GM19324 (cell line): ENCODE measurements around the gene KRTAP22-2.

Source experiments
- ATAC-seq: cut with Tn5 transposase; IDR thresholded peaks from one replicate; pipeline ENCODE4 v1.9.1; 2021; ENCODE audit warnings: mild to moderate bottlenecking, moderate library complexity; ENCODE audit not compliant: unreplicated experiment, low FRiP score

The KRTAP22-2 gene

DNA sequence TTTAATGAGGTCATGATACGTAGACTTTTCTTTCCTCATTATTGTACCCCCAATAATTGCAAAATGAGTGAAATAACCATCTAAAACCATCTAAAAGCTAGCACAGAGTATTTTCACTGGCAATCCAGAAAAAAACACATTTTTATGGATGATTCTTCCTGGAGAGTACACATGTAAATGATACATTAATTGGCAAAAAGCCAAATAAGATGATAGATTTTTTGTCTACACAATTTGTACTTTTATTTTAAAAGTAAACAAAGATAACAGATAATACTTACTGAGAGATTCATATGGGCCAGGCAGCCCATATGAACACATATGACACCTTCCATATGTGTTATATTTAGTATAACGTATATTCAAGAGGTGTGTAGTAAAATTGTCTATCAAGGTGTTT, 26.6 kb downstream of the KRTAP22-2 start:
- no peak for ATAC-seq

DNA sequence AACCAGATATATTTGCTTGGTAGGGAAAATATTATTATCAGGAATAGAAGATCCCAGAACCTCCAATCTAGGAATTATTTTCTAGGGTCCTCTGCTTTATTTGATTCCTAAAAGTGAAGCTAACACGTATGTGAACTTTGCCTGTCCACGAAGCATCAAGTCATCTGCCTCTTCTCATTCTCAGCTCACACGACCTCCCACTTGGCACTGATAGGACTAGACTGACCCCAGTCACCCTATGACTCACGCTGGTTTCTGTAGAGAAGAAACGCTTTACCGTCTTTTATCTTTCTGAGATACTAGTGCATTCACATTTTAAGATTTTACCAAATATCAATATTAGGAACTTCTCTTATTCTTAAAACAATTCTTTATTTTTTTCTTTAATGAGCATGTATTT, 27.1 kb downstream of the KRTAP22-2 start:
- ATAC-seq, result no peak

DNA sequence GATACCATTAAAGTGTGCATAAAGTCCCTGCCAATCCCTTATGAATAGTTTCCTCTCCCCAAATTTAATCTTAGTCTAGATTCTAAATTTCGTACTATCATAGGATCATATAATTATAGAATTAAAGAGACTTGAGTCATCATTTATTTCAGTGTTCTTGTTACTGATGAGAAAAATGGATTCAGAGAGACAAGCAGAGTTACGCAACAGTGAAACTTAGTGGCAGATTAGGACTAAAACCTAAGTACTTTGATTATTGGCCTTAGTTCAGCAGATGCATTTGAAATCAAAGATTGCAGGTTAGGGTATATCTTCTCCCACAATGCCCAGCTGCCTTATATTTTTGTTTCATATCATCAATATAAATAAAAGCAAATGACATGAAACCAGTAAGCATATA, 28.2 kb downstream of the KRTAP22-2 start:
- ATAC-seq, result no peak

DNA sequence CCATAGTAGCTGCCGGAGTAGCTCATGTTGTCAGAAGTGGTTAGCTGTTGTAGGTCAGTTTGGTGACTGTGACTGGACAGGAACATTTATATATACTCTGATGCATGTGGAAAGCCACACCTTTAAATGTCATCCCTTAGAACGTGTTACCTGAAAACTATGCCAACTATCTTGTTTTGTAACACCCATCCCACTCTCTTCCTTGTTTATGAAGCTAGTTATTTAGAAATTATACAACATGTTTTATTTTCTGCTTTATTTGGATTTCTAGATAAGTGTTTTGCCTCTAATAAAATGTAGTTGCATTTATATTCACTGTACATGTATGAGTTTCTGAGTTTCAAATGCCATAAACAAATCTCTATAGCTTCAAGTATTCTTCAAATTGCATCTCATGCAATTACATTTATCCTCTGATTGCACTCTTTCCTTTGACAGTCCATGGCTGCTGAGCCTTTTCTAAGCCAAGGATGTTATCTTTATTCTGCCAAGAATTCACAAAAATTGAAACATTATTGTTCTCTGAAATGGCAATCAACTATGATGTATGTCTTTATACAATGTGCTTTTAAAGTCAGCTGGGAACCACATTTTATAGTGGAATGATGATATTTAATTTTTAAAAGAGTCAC, 28.8 kb downstream of the KRTAP22-2 start, which contains the start of gene KRTAP19-7:
Gene KRTAP19-7, minus strand, starts transcription at position 51 of the 632 bp plus-strand sequence. Its CDS starts 25 bp downstream, at position 26.
- ATAC-seq, result no peak

DNA sequence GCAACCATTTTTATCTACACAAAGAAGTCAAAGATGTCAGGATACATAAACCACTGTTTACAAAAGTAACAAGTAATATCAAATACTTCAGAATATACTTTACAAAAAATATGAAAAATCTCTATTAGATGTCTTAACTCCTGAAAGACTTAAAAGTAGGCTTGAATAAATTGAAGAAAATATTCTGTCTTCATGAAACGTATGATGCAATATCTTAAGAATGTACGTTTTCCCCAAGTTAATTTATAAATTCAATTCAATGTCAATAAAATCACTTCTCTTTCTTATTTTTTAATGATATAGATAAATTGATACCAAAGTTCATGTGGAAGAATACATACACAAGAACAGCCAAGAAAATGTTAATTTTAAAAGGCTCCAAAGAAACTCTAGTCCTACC, 35.1 kb downstream of the KRTAP22-2 start:
- no peak for ATAC-seq

DNA sequence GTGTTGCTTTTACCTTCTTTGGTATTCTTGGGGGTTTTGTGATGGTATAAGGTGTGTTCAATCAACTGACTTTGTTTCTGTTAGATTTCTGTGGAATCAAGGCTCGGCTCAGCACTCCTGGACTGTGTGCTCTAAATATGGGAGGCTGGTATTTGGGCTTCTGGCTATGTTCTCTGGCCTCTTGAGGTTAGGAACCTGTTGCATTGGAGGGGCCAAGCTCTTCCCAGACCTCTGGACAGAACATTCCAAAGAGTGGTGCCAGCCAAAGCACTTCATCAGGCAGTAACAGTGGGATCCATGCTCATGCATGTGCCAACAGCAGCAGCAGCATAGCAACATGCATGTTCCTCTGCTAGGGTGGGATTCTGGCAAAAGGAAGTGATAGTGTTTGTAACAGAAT, 37.4 kb downstream of the KRTAP22-2 start:
- ATAC-seq, result no peak

DNA sequence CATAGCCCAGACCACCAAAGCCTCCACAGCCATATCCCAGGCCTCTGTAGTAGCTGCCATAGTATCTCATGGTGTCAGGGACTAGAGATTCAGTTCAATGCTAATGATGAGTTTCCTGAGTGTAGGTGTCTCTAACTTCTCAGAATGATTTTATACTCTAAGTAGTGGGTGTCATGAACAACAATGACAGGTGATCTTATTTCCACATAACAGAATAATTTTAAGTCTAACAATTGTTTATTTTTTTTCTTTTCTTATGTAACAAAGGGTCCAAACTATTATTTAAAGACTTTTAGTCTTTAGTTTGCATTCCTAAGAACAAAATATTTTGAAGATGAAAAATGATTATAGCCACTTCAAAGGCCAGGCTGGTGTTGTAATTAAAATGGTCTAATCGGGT, 48.4 kb downstream of the KRTAP22-2 start, which contains the start of gene KRTAP19-6:
Gene KRTAP19-6, minus strand, starts transcription at position 101 of the 400 bp plus-strand sequence. Its CDS starts 31 bp downstream, at position 70.
- ATAC-seq, result no peak
